Kidney epithelial cell (primary cell): ENCODE measurements around the gene NCOA6. TPM values are rescaled to one million over a fixed set of nuclear protein-coding genes. Genes with fewer than 3 reads are reported as not detected.

Experiments
- DNase-seq: peaks from one replicate; pipeline ENCODE4 v3.0.0-alpha.2; 2010; ENCODE audit warnings: low read depth
- H3K27me3 ChIP-seq: 2 replicates; pipeline ENCODE4 v1.6.0; 2011; ENCODE audit warnings: low read length; ENCODE audit not compliant: control insufficient read depth, insufficient read depth
- H3K36me3 ChIP-seq: 2 replicates; pipeline ENCODE4 v1.5.1; 2011; ENCODE audit warnings: low read length; ENCODE audit not compliant: control insufficient read depth, insufficient read depth
- H3K4me3 ChIP-seq: 2 replicates; pipeline ENCODE4 v1.5.1; 2011; ENCODE audit warnings: low read depth, mild to moderate bottlenecking, control low read depth, low read length
- total RNA-seq: library from RNA; depleted of rRNA; stranded (reverse); fragments of >200 nt; gene quantifications from 2 replicates; pipeline ENCODE4 v1.2.3, GENCODE V29; 2015
- TF ChIP-seq, protein P1 (sequence below): IDR thresholded peaks from 2 replicates; pipeline ENCODE4 v1.5.1; 2011; ENCODE audit warnings: mild to moderate bottlenecking, moderate library complexity, low read length, control low read depth, inconsistent platforms; ENCODE audit not compliant: insufficient read depth, poor library complexity, severe bottlenecking

NCOA6 gene
- total RNA-seq, result 16.6 and 18.0 TPM in 2 replicates

DNA sequence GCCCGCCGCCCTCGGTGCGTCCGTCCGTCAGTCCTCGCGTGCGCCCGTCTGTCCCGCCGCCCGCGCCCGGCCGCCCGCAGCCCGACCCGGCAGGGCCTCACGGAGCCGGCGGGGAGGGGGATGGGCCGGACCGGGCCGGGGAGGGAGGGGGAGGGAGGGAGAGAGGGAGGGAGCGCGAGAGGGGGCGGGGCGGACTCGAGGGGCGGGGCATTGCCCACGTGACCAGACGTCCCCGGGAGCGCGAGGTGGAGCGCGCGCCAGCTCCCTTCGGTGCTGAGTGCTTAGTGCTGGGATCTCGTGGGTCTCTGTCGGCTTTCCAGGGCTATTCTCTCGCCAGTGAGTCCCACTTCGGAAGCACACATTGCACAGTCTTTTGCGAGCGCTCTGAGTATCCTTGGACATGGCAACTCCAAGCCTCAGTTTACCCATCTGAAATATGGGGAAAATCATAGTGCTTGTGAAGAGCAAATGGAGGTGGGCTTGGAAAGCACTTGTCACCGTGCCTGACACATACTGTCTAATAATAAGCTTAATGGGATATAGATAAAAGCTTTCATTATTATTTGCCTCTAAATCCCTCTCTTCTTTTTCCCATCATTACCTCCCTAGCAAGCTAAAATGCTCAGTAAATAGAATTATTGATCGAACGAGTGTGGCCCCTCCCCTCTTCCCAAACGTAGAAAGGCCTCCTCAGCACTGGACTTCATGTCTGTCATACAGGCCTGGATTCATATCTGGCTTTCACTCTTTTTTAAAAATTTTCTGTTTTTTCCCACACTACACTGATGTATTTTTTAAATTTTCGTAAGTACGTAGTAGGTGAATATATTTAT lies at the start of gene NCOA6:
Gene NCOA6, minus strand, starts transcription at position 122 of the 833 bp plus-strand sequence. CDS start 43,296 bp downstream, outside the sequence.
- TF ChIP-seq, protein P1, sequence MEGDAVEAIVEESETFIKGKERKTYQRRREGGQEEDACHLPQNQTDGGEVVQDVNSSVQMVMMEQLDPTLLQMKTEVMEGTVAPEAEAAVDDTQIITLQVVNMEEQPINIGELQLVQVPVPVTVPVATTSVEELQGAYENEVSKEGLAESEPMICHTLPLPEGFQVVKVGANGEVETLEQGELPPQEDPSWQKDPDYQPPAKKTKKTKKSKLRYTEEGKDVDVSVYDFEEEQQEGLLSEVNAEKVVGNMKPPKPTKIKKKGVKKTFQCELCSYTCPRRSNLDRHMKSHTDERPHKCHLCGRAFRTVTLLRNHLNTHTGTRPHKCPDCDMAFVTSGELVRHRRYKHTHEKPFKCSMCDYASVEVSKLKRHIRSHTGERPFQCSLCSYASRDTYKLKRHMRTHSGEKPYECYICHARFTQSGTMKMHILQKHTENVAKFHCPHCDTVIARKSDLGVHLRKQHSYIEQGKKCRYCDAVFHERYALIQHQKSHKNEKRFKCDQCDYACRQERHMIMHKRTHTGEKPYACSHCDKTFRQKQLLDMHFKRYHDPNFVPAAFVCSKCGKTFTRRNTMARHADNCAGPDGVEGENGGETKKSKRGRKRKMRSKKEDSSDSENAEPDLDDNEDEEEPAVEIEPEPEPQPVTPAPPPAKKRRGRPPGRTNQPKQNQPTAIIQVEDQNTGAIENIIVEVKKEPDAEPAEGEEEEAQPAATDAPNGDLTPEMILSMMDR, result no peak
- DNase-seq, result no peak
- no peaks in the 10 kb centered on the region for H3K36me3 ChIP-seq
- H3K4me3 ChIP-seq, result peak within 1 kb of the TSS; percentile 84
- H3K27me3 ChIP-seq, result no peaks in the 10 kb centered on the region

DNA sequence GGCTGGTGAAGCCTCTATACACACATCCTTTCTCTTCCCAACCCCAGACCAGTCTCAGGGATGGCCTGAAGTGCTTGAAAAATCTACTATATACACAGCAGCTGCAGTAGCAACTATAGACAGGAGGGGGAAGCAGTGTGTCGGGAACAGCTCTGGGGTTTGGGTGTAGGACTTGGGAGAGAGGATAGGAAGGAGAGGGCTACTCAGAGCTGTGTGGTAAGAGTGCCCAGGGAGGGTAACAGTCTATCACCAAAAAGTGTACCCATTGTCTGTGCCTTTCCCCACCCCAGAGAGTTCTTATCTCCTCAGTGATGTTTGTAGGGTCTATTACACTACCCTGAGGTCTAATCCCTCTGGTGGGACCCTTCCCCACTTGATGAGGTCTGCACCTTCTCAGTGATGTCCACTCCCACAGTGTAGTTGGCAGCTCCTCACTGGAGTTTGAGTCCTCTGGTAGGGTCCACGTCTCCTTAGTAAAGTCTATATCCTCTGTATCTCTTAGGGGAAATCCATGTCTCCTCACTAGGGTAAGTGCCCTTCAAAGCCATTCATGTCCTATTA lies 48.7 kb upstream of the NCOA6 start:
- TF ChIP-seq, protein P1, result peak; percentile 94
- DNase-seq, result peak; percentile 52
- H3K36me3 ChIP-seq, result no peaks in the 10 kb centered on the region
- H3K27me3 ChIP-seq, result no peaks in the 10 kb centered on the region
- H3K4me3 ChIP-seq, result no peak overlapping the region

DNA sequence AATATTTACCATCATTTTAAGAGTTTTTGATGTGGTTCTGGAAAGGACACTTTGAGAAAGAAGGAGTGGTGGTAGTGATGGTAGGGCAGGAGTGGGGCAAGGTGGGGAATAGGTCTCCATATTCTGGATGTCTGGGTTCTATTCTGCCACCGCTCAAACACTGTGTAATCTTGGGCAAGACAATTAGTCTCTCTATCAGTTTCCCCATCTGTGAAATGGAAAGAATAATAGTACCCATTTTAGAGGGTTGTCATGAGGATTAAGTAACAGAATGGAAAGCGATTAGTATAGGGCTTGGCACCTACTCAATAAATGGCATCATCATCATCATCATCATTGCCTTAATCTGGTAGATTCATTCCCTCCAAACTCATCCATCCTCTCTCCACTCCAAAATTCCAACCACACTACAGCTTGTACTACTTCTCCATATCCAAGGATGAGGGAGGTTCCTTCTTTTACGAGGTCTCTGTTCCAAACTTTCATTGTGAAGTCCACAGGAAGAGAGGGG lies 48.2 kb upstream of the NCOA6 start:
- DNase-seq, result no peak
- H3K4me3 ChIP-seq, result no peak overlapping the region
- TF ChIP-seq, protein P1, result no peak
- no peaks in the 10 kb centered on the region for H3K27me3 ChIP-seq
- H3K36me3 ChIP-seq, result no peaks in the 10 kb centered on the region

DNA sequence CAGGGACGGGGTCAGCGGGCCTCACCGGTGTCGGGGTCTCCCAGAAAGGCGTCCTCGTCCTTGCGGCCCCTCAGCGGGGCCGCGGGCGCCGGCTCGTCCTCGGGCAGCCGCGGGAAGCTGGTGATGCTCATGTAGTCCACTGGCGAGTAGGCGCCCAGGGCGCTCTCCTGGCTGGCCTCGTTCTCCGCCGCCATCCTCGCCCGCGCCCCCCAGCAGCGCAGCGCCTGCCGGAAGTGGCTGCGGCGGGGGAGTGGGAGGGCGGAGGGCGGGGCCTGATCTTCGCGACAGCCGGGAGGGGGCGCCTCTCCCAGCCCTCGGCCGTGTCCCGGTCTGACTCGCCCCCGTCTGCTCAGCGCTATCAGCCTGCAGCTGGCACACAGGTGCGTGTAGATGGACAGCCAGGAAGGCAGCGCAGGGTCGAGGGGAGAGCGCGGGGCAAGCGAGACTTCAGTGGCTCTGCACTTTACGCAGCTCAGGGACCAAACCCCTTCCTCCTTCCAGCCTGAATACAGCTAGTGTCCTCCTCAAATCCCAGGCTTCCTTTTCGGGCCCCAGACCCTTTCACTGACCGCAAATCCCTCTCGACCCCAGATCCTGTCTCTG lies 47.3 kb upstream of the NCOA6 start, which contains the start of gene GGT7:
Gene GGT7, minus strand, starts transcription at position 235 of the 603 bp plus-strand sequence. Its CDS starts 41 bp downstream, at position 194.
- peak; percentile 21 for DNase-seq
- Histone ChIP-seq H3K36me3 (no peaks in the 10 kb centered on the region), H3K4me3 (peak within 1 kb of the TSS; percentile 58), H3K27me3 (no peaks in the 10 kb centered on the region)
- TF ChIP-seq, protein P1, result peak; percentile 64

DNA sequence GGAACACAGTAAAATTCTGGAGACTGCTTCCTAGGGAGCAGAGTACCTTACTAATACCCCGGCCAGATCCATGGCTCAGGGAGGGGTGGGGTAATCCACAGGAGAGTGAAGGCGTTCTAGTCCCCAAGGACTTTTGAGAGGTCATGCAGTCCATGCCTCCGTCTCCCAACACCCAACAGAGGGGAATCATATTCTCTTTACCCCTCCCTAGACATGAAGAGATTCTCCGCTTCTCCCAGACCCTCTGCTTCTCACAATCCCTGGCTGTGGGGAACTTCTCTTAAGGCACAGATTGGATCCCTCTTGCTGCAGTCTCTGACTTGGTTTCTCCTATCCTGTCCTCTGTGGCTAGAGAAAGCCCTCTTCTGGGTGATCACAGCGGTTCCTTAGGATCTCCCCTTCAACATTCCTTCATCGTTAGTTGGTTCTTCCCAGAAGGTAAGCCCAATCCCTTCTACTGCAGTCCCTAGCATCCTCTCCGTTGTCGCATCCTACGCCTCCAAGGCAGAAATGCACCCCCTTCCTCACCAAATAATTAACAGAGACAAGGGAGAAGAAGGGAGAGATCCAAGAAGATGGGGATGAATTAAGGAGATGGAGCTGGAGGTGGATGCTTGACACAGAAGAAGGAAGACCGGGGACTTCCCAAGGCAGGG lies 46.6 kb upstream of the NCOA6 start:
- Histone ChIP-seq H3K4me3 (peak overlapping the region; percentile 58), H3K27me3 (no peaks in the 10 kb centered on the region), H3K36me3 (no peaks in the 10 kb centered on the region)
- DNase-seq, result no peak
- TF ChIP-seq, protein P1, result no peak
